NCI-H2227 treated with DMSO at 0.1 percent for 48 hours (cell line): Measurements from ENCODE around the gene AMOTL1.

ENCODE experiments used
- DNase-seq: peaks from one replicate; lab custom pipeline; 2025; lab: John Stamatoyannopoulos, UW

The AMOTL1 gene

GRCh38 chr11:94767701-94768601 is at the start of gene AMOTL1:
Gene AMOTL1 (plus strand): TSS chr11:94768356. CDS start chr11:94768512, 156 bp downstream.
- peak; percentile 72 for DNase-seq

- no peak for DNase-seq
Measured at GRCh38 chr11:94719876-94720275, 48.3 kb upstream of the AMOTL1 start.

- no peak for DNase-seq
Measured at GRCh38 chr11:94721565-94722292, 46.4 kb upstream of the AMOTL1 start.

GRCh38 chr11:94722735-94723134 is 45.4 kb upstream of the AMOTL1 start:
- no peak for DNase-seq

- DNase-seq, result no peak
Measured at GRCh38 chr11:94725097-94725496, 43.1 kb upstream of the AMOTL1 start.

- no peak for DNase-seq
Measured at GRCh38 chr11:94727819-94728218, 40.3 kb upstream of the AMOTL1 start.

GRCh38 chr11:94728541-94728940 is 39.6 kb upstream of the AMOTL1 start:
- no peak for DNase-seq

GRCh38 chr11:94728966-94729751 is 39.0 kb upstream of the AMOTL1 start:
- no peak for DNase-seq

- peak; percentile 71 for DNase-seq
Measured at GRCh38 chr11:94730153-94730552, 38.0 kb upstream of the AMOTL1 start.

- DNase-seq, result no peak
Measured at GRCh38 chr11:94731880-94732601, 36.1 kb upstream of the AMOTL1 start.

- DNase-seq, result no peak
Measured at GRCh38 chr11:94732617-94733281, 35.4 kb upstream of the AMOTL1 start.

- DNase-seq, result peak; percentile 65
Measured at GRCh38 chr11:94734563-94735275, 33.4 kb upstream of the AMOTL1 start.

GRCh38 chr11:94735907-94736306 is 32.2 kb upstream of the AMOTL1 start:
- no peak for DNase-seq

GRCh38 chr11:94737171-94737611 is 31.0 kb upstream of the AMOTL1 start:
- no peak for DNase-seq

- no peak for DNase-seq
Measured at GRCh38 chr11:94738746-94739145, 29.4 kb upstream of the AMOTL1 start.

GRCh38 chr11:94739331-94739730 is 28.8 kb upstream of the AMOTL1 start:
- DNase-seq, result no peak

GRCh38 chr11:94740083-94741021 is 27.8 kb upstream of the AMOTL1 start:
- peak; percentile 44 for DNase-seq

- DNase-seq, result peak; percentile 34
Measured at GRCh38 chr11:94741022-94741679, 27.0 kb upstream of the AMOTL1 start.

- DNase-seq, result no peak
Measured at GRCh38 chr11:94742665-94743064, 25.5 kb upstream of the AMOTL1 start.
